Measurements from ENCODE around the gene RPL28.

The RPL28 gene

GRCh38 chr19:55373993-55374757 is 11.6 kb upstream of the RPL28 start:
- DNase-seq: peak; percentile 45

GRCh38 chr19:55376241-55376933 is 9.3 kb upstream of the RPL28 start, which contains the start of gene TMEM190:
TMEM190 (plus strand) TSS chr19:55376826; CDS start chr19:55376854, 28 bp downstream.
- DNase-seq: no peak

- DNase-seq: no peak
These were observed 8.2 kb upstream of the RPL28 start for GRCh38 chr19:55377356-55378131.

GRCh38 chr19:55379174-55379573 is 6.6 kb upstream of the RPL28 start:
- DNase-seq: no peak

GRCh38 chr19:55382013-55382412 is 3.7 kb upstream of the RPL28 start:
- no peak for DNase-seq

- no peak for DNase-seq
These were observed 3.1 kb upstream of the RPL28 start for GRCh38 chr19:55382522-55383054.

GRCh38 chr19:55383279-55384130 is 2.2 kb upstream of the RPL28 start:
- DNase-seq: peak; percentile 64

- no peak for DNase-seq
These were observed 1.4 kb upstream of the RPL28 start, which contains the start of gene TMEM238 for GRCh38 chr19:55384131-55384919. TMEM238 (minus strand) TSS chr19:55384292; CDS start chr19:55384259, 33 bp downstream.

- peak; percentile 90 for DNase-seq
These were observed 610 bp upstream of the RPL28 start for GRCh38 chr19:55384920-55385723.

GRCh38 chr19:55386493-55386971 is 800 bp downstream of the RPL28 start:
- no peak for DNase-seq

- DNase-seq: no peak
These were observed 2.2 kb downstream of the RPL28 start for GRCh38 chr19:55387736-55388497.

GRCh38 chr19:55389386-55390317 is 3.9 kb downstream of the RPL28 start:
- no peak for DNase-seq

GRCh38 chr19:55390461-55390880 is 4.7 kb downstream of the RPL28 start:
- no peak for DNase-seq

- DNase-seq: no peak
These were observed 5.5 kb downstream of the RPL28 start for GRCh38 chr19:55391191-55391670.

GRCh38 chr19:55391702-55392615 is 6.2 kb downstream of the RPL28 start:
- peak; percentile 49 for DNase-seq

GRCh38 chr19:55392820-55393761 is 7.4 kb downstream of the RPL28 start:
- DNase-seq: no peak

All from HCEC 1CT (cell line).